HG02885 (cell line): Measurements from ENCODE around the gene PC.
"Not testable (repeated sequence)": the region's sequence is repeated elsewhere in the genome, so short reads cannot be mapped to it uniquely, and the experiment has no call there.

Experiments
- ATAC-seq: cut with Tn5 transposase; IDR thresholded peaks from one replicate; pipeline ENCODE4 v1.9.1; 2021; ENCODE audit warnings: mild to moderate bottlenecking; ENCODE audit not compliant: unreplicated experiment, poor library complexity

PC gene, protein sequence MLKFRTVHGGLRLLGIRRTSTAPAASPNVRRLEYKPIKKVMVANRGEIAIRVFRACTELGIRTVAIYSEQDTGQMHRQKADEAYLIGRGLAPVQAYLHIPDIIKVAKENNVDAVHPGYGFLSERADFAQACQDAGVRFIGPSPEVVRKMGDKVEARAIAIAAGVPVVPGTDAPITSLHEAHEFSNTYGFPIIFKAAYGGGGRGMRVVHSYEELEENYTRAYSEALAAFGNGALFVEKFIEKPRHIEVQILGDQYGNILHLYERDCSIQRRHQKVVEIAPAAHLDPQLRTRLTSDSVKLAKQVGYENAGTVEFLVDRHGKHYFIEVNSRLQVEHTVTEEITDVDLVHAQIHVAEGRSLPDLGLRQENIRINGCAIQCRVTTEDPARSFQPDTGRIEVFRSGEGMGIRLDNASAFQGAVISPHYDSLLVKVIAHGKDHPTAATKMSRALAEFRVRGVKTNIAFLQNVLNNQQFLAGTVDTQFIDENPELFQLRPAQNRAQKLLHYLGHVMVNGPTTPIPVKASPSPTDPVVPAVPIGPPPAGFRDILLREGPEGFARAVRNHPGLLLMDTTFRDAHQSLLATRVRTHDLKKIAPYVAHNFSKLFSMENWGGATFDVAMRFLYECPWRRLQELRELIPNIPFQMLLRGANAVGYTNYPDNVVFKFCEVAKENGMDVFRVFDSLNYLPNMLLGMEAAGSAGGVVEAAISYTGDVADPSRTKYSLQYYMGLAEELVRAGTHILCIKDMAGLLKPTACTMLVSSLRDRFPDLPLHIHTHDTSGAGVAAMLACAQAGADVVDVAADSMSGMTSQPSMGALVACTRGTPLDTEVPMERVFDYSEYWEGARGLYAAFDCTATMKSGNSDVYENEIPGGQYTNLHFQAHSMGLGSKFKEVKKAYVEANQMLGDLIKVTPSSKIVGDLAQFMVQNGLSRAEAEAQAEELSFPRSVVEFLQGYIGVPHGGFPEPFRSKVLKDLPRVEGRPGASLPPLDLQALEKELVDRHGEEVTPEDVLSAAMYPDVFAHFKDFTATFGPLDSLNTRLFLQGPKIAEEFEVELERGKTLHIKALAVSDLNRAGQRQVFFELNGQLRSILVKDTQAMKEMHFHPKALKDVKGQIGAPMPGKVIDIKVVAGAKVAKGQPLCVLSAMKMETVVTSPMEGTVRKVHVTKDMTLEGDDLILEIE

DNA sequence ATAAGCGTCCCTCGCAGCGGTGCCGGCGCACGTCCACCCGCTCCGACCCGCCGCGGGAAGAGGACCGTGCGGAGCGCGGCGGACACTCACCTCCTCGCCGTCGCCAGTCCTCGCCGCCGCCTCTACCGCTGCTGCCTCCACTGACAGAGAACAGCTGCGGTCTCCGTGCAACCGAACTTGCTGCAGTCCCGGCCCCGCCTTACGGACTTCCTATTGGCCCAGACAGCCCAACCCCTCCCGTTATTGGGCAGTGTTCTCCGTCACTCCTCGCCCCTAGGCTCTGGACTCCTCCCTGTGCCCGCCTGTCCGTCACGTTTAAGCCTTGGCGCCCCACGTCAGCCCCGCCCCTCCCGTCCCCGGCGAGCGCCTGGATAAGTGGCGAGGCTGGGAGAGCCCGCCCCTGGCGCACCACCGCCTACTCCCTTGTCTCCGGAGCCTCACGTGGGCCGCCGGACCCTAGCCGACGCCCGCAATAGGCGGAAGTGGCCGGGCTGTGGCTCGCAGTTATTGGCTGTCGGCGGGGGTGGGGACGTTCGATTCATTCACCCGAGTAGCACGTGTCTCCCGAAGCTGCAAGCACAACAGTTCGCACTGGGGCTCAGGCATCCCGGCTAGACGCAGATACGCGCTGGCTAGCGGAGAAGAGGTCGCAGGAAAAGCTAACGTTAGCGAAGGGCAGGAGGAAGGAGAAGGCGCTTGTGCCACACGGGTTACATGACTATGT lies at the start of gene PC:
PC (minus strand) TSS at position 152 of the 724 bp plus-strand sequence. CDS start 86,224 bp downstream, outside the sequence.
- peak; percentile 91 for ATAC-seq

DNA sequence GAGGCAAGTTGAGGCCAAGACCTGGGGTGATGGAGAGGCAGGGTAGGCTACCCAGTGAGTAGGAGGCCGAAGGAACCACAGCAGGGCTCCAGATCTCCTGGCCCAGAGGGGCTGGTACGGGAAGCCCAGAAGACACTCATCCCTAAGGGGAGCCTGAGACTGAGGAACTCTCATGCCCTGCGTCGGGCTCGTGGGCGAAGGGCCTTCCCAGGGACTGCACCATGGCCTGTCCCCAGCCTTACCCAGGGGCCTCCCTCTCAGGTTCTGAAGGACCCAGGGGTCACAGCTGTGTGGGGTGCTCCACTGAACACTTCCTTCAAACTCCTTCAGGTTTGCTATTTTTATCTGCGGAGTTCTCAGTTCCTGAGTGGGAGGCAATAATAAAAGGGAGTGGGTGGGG lies 48.9 kb upstream of the PC start:
- ATAC-seq: no peak

DNA sequence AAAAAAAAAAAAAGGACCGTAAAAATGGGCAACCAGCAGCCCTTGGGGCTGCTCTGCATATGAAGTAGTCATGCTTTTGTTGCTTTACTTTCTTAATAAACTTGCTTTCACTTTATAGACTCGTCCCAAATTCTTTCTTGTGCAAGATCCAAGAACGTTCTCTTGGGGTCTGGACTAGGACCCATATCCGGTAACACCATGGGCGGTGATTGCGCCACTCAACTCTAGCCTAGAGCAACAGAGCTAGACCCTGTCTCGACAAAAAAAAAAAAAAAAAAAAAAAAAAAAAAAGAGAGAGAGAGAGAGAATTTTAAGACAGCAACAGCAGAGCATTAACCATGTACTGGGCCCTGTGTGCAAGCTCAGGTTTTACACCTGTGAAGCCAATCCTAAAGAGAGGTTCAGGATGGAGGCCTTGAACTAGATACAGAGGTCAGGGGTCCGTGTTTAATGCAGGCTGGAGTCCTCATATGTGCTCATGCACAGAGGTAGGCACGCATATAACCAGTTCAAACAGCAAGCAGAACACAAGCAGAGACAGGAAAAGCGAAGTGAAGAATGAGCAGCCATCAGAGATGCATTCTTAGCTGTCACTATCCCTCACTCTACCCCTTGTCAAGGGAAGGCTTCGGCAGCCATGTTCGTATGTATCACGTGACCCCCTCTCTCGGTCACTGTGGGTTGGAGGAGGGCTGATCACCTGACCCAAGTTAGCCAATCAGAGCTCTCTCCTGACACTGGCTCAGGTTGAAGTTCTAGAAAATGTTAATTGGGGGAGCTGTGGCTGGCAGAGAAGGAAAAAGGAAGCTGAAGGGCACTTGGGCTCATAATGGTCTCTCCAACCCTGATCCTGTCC lies 48.1 kb upstream of the PC start:
- ATAC-seq: no peak

DNA sequence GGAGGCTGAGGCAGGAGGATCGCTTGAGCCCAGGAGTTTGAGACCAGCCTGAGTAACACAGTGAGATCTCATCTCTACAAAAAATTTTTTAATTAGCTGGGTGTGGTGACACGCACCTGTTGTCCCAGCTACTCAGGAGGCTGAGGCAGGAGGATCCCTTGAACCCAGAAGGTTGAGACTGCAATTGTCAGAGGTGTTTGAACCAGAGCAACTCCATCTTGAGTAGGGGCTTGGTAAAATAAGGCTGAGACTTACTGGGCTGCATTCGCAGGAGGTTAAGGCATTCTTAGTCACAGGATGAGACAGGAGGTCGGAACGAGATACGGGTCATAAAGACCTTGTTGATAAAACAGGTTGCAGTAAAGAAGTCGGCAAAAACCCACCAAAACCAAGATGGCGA lies 47.0 kb upstream of the PC start:
- not testable (repeated sequence) for ATAC-seq

DNA sequence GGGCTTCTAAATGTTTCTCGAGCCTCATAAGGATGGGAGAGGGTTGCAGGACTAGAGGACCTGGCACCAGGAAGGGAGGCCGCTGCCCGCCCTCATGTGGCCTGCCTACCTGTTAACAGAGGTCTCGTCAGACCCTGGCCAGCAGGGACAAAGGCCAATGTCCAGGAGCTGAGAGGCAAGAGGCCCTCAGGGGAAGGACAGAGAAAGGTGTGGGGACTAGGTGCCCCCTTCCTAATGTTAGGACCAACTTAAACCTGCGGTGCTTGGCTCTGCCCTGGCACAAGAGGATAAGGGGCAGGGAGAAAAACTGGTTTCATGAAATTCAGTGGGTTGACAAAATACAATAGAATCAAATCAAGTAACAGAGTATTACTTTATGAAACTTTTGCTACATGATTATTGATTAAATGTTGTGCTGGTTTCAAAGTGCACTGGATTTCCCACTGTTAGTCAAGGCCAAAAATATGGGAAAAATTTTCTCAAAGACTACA lies 44.8 kb upstream of the PC start:
- no peak for ATAC-seq

DNA sequence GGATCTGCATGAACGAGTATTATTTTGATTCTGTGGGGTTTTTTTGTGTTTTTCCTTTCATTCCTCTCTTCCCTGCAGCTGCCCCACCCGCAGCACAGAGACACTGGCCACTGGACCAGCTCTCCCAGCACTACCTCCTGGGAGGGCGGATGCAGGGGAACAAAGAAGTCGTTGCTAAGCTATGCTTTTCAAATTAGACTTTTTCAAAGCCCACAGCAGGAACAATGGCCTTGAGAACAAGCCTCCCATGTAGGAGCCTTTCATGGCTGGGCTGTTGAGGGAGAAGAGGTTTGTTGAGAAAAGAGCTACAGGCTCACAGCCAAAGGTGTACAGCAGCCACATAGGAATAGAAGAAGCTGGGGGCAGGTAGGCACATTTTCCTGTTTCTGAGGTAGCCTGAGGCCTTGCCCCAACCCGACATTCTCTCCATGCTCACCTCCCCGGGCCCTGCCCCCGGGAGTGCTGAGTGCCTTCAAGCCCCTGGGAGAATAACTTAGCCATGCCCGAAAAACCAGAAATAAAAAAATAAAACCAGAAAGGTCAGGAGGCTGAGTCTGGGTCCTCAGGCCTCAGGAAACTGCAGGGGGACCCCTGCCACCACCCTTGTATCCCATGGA lies 44.2 kb upstream of the PC start:
- no peak for ATAC-seq

DNA sequence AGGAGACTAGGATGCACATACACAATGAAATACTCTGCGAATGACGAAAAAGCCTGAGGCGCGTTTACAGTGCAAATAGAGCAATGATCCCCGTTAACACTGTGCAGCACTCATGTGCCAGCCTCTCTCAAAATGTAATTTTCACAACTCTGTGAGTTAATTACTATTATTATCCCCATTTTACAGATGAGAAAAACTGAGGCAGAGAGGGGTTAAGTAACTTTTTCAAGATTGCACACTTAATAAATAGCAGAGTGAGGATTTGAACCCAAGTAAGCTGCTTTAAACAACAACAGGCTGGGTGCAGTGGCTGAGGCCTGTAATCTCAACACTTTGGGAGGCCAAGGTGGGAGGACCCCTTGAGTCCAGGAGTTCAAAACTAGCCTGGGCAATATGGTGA lies 43.1 kb upstream of the PC start:
- ATAC-seq: no peak

DNA sequence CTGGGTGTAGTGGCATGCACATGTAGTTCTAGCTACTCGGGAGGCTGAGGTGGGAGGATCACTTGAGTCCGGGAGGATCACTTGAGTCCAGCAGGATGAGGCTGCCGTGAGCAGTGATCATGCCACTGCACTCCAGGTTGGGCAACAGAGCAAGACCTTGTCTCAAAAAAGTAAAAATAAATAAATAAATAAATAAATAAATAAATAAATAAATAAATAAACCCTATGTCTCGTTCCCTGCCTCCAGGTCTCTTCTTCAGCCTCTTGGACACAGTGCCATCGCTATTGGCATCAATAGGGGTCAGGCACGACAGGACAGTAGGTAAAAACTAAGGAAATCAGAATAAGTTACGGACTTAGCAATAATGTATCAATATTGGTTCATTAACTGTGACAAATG lies 41.4 kb upstream of the PC start:
- no peak for ATAC-seq

DNA sequence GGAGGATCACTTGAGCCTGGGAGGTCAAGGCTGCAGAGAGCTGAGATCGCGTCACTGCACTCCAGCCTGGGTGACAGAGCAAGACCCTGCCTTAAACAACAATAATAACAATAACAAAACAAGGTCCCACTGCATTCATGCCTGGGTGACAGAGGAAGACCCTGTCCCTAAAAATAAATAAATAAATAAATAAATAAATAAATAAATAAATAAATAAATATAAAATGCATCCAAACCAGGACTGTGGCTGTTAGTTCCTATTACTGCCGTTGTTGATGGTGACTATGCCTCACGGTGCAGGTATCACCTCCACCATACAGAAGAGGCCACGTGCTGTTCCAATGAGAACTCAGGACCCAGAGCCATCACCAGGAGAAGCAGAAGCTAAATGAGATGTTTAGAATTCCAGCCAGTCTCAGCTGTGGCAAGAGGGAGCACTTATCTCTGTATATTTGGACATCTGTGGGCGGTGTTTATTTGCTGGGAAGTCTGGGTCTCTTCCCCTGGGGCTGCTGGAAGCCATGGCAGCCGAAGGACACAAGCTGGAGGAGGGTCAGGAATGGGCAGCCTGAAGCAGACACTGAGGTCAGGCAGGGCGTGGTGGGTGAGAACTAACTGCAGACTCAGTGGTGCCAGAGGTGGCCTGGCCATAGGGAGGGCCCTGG lies 38.6 kb upstream of the PC start:
- no peak for ATAC-seq

DNA sequence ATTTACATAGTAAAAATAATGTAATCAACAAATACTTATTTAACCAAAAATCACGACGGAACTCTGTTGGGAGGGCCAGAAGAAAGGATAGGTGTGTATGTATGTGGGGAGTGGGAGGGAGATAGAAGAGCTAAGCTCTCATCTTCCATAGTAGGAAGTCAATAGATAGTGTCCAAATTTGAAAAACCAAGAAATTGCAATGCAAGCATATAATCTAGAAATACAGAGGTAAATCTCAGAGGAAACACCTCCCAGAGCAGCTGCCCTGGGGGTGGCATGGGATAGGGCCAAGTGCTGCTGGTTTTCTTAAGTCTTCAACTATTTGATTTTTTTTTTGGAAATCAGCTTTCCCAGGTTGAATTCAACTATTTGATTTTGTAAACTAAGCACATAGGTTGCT lies 33.9 kb upstream of the PC start:
- ATAC-seq: no peak

DNA sequence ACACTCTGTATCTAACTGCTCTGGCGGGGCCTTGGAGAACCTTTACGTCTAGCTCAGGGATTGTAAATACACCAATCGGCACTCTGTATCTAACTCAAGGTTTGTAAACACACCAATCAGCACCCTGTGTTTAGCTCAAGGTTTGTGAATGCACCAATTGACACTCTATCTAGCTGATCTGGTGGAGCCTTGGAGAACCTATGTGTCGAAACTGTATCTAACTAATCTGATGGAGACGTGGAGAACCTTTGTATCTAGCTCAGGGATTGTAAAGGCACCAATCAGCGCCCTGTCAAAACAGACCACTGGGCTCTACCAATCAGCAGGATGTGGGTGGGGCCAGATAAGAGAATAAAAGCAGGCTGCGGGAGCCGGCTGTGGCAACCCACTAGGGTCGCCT lies 31.2 kb upstream of the PC start:
- ATAC-seq: not testable (repeated sequence)

DNA sequence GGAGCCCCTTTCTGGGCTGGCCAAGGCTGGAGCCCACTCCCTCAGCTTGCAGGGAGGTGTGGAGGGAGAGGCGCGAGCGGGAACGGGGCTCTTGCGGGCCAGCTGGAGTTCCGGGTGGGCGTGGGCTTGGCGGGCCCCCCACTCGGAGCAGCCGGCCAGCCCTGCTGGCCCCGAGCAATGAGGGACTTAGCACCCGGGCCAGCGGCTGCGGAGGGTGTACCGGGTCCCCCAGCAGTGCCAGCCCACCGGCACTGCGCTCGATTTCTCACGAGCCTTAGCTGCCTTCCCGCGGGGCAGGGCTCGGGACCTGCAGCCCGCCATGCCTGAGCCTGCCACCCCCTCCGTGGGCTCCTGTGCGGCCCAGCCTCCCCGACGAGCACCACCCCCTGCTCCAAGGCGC lies 30.6 kb upstream of the PC start:
- not testable (repeated sequence) for ATAC-seq

DNA sequence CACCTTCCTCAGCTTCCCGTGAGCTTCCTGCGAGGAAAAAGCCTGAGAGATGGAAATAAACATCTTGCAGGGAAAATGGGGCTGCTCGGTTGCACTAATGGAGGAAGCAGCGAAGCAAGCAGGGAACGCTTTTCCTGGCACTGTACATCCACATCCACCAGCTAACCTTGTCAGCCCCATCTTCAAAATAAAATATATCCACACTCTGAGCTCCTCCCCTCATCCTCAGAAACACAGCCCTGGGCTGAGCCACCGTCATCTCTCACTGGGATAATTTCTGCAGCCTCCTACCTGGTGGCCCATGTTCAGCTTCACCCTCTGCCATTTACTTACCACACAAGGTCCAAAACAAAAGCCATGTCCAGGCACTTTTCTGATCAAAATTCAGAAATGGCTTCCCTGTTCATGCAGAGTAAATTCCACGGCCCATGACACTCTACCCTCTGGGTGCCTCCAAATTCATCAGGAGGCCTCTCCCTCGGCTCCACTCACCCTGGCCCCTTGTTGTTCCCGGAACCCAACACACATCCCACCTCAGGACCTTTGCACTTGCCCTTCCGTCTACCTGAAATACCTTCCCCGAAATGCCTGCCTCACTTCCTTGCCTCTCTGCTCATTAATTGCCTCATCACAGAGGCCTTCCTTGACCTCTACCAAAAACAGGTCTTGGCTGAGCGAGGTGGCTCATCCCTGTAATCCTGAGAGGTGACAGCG lies 29.9 kb upstream of the PC start:
- ATAC-seq: no peak

DNA sequence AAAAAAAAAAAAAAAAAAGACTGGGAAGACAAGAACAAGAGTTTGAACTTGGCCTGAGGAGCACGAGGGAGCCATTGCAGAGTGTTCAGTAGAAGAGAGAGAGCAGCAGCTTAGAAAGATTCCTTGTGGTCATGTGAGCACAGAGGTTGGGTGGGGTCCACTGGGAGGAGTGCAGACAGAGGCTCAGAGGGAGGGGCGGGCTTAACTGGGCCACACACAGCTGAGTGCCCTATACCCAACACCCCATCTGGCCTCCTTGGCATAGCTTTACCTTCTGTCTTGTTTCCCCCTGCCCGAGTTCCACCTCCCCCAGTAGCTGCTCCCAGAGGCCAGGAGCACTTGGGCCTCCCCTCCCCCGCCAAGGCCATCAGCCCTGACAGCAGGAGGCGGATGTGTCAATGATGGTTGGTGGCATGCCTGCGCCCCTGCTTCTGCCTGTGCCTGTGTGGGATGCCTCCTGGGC lies 29.0 kb upstream of the PC start:
- ATAC-seq: no peak

DNA sequence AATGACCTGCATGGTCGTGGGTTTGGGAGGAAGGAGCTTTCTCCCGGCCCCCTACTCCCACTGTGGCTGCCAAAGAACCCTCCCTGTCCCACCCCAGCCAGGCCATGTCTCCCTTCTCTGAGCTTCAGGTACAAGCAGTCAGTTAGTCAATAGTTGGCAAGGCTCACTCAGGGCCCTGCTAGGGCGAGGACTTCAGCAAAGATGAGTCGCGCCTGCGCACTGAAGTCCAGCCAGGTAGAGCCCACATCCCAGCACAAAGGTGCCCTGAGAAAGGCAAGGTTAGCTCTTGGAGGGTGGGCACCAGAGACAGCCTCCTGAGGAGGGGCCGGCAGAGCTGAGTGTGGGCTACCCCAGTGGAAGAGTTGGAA lies 28.0 kb upstream of the PC start:
- no peak for ATAC-seq

DNA sequence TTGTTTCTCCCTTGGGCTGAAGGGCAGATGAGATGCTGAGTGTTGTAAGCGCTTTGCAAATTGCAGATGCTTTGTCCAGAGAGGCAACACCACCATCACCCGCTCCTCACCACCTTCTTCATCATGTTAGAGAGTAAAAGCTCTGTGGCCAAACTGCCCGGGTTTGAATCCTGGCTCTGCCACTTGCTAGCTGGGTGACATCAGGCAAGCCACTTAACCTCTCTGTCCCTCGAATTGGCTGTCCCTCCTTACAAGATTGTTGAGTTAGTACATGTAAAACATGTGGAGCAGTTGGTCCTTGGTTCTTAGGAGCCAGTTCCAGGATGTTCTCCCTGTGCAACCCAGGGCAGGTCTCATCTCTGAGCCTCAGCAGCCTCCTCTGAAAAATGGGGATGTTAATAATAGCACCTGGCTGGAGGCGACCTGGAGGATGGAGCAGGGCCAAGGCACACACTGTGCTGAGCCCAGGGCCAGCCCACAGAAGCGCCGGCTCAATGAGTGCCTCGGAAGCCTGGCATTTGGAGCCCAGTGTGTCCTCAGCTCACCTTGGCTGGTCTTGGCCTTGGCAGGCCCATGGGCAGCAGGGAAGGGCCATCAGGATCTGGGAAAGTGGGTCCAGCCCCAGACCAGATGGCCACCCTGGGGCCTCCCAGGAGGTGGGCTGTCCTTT lies 27.5 kb upstream of the PC start:
- ATAC-seq: no peak
